Mammary microvascular endothelial cell (primary cell): ENCODE data around the gene TRIM31. TPM values are rescaled to one million over a fixed set of nuclear protein-coding genes. Genes with fewer than 3 reads are reported as not detected.

Experiments
- total RNA-seq: library from RNA; depleted of rRNA; stranded (reverse); fragments of >200 nt; gene quantifications from 2 replicates; pipeline ENCODE4 v1.2.3, GENCODE V29; 2015

Gene TRIM31, protein sequence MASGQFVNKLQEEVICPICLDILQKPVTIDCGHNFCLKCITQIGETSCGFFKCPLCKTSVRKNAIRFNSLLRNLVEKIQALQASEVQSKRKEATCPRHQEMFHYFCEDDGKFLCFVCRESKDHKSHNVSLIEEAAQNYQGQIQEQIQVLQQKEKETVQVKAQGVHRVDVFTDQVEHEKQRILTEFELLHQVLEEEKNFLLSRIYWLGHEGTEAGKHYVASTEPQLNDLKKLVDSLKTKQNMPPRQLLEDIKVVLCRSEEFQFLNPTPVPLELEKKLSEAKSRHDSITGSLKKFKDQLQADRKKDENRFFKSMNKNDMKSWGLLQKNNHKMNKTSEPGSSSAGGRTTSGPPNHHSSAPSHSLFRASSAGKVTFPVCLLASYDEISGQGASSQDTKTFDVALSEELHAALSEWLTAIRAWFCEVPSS
- total RNA-seq, result not detected in 2 replicates

DNA sequence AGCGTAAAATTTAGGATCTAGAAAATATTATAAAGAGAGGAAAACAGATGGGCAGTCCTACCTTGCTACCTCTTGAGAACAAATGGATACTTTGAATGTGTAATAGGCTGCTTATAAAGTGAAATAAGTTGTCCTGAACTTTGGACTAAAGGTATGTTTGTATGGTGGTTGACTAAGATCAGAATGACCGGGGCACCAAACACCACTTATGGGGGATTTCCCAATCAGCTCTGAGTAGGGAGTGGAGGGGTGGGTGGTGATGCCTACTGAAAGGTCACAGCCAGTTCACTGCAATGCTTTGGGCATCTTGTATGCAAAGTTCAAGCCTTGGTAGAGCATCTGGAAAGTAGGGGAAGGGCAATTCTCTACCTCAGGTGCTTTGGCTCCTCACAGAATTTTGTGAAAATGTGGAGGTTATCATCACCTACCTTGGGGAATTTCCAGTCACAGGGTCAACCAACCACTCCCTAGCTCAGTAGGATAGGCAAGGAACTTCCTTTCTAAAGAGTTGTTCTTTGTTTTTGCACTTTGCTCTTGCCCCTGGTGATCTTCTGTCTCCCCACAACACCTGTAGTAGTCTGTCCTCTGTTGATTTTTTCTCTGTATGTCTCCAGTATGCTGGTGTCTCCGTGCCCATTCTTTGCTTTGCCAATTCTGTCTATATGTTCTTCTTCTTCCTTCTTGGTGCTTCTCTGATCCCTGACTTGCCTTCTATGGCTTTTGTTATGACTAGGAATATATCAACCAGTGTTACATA, at the start of gene TRIM31:
TRIM31 (minus strand) TSS at position 88 of the 757 bp plus-strand sequence. CDS start 285 bp downstream, outside the sequence.

DNA sequence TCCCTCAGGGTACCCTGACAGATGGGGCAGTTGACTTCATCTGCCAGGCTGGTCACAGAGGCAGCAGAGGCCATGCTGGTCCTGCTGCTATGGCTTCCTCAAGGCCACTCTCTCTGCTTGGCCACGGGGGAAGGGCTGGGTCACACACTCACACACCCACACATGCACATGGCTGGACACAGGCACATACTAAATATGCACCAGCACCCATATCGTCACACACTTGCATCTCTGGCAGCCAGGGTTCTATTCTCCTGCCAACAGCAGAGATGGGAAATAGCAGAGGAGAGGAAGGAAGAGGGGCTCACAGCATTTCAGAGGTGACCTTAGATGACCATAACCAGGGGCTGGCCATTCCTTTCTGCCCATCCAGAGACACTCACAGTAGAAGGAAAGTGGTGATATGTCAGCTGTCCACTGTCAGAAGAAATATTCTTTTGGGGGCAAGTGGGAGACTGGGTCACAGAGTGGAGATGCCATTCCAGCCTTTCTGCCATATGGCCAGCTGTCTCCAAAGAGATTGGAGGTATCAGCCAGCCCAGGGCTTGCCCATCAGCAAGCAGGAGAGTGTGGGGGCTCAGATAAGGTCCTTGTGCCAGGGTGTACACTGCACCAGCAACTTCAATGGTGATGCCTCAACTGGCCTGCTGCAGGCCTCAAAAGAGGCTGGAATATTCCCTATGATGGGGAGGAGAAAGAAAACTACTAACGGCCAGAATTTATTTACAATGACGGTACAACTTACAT, 48.1 kb upstream of the TRIM31 start, which contains the start of gene TRIM10:
TRIM10 (minus strand) TSS at position 427 of the 747 bp plus-strand sequence; CDS start at position 74, 353 bp downstream.

DNA sequence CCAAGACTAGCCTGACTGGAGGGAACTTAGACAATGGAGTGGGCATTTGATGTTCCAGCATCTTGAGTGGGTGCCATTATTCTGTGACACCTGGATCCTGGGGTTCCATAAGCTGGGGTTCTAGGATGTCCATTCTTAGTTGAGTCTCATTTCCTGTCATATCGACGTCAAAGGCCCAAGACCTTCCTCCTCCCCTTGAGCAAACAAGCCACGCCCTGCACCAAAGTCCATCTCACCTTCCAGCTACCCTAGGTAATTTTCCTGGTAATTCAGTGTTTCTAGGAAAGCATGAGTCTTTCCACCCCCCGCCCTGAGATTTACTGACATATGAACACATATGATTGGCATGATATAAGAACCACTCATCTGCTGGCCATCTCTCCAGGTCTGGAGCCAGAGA, 22.9 kb upstream of the TRIM31 start, which contains the start of gene TRIM40:
TRIM40 (plus strand) TSS at position 384 of the 400 bp plus-strand sequence. CDS start 897 bp downstream, outside the sequence.

DNA sequence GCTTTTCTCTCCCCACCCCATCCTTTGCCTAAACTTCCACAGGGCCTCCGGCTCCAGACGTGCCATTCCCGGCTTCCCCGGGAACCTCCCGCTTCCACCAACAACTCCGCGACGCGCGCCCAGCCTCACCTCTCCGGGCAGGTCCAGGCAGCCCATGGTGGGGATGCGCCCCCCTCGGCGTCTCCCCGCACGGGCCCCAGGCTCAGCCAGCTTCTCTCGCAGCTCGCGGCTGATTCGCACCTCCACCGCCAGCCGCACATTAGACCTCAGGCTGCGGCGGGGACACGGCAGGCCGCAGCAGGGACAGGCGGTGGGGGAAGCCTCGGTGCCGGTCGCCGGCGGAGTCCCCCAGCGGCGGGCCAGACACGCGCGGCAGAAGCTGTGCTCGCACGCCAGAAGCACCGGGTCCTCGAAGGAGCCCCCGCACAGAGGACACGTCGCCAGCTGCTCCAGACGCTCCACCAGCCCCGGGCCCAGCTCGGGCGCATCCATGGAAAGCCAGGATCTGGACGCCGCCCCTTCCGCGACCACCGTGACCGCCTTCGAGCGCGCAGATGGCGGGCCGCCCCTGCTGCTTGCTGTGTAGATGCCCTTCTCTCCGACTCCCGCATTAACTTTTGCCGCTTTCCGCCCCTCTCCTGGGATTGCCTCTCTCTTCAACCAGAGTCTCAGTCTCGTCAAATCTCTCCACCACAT, 37.6 kb downstream of the TRIM31 start, which contains the start of gene RNF39:
RNF39 (minus strand) TSS at position 676 of the 696 bp plus-strand sequence; CDS start at position 492, 184 bp downstream.

DNA sequence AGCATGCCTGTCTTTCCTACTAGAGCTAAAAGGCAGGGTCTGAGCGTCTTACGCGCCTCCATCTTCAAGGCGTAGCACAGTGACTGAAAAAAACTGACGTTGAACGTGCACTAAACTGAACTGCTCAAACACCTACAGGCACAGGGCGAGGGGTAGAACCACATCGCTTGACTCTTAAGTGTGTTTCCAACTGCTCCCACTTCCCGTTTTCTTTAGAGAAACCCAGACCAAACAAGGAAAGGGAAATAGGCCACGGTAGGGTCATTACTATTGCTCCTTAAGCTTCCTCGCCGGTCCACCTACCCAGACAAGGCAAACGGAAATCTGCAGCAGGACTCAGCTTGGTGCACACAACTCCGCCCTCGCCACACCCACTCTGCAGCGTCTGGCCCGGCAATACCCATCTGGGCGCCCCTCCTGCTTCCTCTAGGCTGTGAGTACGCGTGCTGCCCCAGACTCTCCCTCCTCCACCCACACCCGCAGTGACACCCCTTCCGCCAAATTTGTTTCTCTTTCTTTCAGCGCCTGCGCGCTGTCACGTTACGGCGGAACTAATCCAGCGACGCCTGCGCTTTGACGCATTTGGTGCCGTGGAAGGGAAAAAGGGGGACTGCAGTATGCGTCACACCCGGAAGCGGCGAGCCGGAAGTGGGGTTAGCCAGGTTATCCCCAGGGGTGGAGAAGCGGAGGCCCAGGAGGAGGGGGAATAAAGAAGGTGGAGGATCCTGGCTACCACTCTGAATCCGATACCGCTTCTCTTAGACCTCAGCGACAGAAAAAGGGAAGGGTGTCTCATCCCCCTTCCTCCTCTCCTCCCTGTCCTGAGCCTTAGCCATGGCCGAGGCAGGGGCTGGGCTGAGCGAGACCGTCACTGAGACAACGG, 46.1 kb downstream of the TRIM31 start, which contains the start of gene PPP1R11:
PPP1R11 (plus strand) TSS at position 622 of the 883 bp plus-strand sequence; CDS start at position 835, 213 bp downstream.

DNA sequence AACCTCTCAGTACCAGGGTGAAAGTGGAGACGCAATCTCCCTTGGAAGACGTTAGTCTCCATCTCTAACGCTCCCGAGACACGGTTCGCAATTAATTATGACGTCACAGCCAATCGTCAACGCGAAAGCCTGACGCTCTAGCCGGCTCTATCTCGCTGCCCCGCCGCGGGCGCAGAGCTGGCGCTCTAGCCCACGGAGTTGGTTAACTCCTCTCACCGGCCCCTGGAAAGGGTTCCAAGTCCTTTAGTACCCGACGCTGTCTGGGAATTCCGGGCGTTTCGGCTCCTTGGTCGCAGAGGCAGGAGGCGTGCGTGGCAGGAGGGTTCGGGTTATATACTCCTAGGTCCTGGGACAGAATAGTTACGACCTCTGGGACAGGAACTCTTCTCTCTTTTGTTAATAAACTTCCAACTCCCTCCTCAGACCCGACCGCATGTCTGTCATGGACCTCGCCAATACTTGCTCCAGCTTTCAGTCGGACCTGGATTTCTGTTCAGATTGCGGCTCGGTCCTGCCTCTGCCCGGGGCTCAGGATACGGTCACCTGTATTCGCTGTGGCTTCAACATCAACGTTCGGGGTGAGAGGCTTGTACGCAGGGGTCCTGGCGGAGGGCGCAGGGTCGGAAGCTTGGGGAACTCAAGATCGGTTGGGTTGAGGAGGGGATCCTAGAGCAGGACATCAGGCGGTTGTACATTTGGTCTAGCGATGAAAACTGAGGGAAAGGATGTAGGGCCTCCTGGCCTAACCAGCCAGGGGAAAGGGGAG, 51.6 kb downstream of the TRIM31 start, which contains the start of gene POLR1H:
POLR1H (plus strand) TSS at position 174 of the 766 bp plus-strand sequence; CDS start at position 434, 260 bp downstream.

Other genes with a start within 250 kb of the TRIM31 start
- gene HLA-A, start 170.6 kb downstream of the TRIM31 start, total RNA-seq, result 1,130 and 1,554 TPM in 2 replicates
- gene POLR1H, start 51.8 kb downstream of the TRIM31 start, total RNA-seq, result 28.0 and 38.4 TPM in 2 replicates
- gene PPP1R11, start 45.9 kb downstream of the TRIM31 start, total RNA-seq, result 37.1 and 40.5 TPM in 2 replicates
- not detected in 2 replicates for gene RNF39, start 37.3 kb downstream of the TRIM31 start, total RNA-seq
- gene TRIM40, start 23.1 kb upstream of the TRIM31 start, total RNA-seq, result not detected in 2 replicates
- not detected in 2 replicates for gene TRIM10, start 48.1 kb upstream of the TRIM31 start, total RNA-seq
- gene TRIM15, start 50.5 kb upstream of the TRIM31 start, total RNA-seq, result not detected in 2 replicates
- 60.5 and 62.6 TPM in 2 replicates for gene TRIM26, start 100.3 kb upstream of the TRIM31 start, total RNA-seq
- gene TRIM39, start 213.8 kb upstream of the TRIM31 start, total RNA-seq, result 5.7 and 9.1 TPM in 2 replicates
- gene RPP21, start 232.1 kb upstream of the TRIM31 start, total RNA-seq, result 52.1 and 79.5 TPM in 2 replicates